ENCODE measurements around the gene HTR3A.

Gene HTR3A

GRCh38 chr11:113979431-113979830, 4.5 kb downstream of the HTR3A start:
- DNase-seq (ENCODE audit: low read depth), result no peak

- no peak for DNase-seq (ENCODE audit: low read depth)
These were observed 5.9 kb downstream of the HTR3A start for GRCh38 chr11:113980785-113981184.

GRCh38 chr11:113982306-113982705, 7.4 kb downstream of the HTR3A start:
- DNase-seq (ENCODE audit: low read depth), result no peak

- DNase-seq (ENCODE audit: low read depth), result no peak
These were observed 9.9 kb downstream of the HTR3A start for GRCh38 chr11:113984781-113985180.

- no peak for DNase-seq (ENCODE audit: low read depth)
These were observed 11.0 kb downstream of the HTR3A start for GRCh38 chr11:113985906-113986305.

GRCh38 chr11:113986351-113987140, 11.6 kb downstream of the HTR3A start:
- DNase-seq (ENCODE audit: low read depth), result no peak

- DNase-seq (ENCODE audit: low read depth), result no peak
These were observed 14.5 kb downstream of the HTR3A start for GRCh38 chr11:113989381-113989780.

GRCh38 chr11:113989916-113990315, 15.0 kb downstream of the HTR3A start:
- no peak for DNase-seq (ENCODE audit: low read depth)

GRCh38 chr11:113991170-113991569, 16.3 kb downstream of the HTR3A start:
- no peak for DNase-seq (ENCODE audit: low read depth)

GRCh38 chr11:113991718-113992458, 17.0 kb downstream of the HTR3A start:
- no peak for DNase-seq (ENCODE audit: low read depth)

- DNase-seq (ENCODE audit: low read depth), result no peak
These were observed 17.7 kb downstream of the HTR3A start for GRCh38 chr11:113992459-113993110.

GRCh38 chr11:113994077-113994954, 19.4 kb downstream of the HTR3A start:
- DNase-seq (ENCODE audit: low read depth), result peak; percentile 14

- DNase-seq (ENCODE audit: low read depth), result no peak
These were observed 22.6 kb downstream of the HTR3A start for GRCh38 chr11:113997473-113997872.

GRCh38 chr11:113998574-113998973, 23.7 kb downstream of the HTR3A start:
- DNase-seq (ENCODE audit: low read depth), result no peak

GRCh38 chr11:114000526-114000925, 25.6 kb downstream of the HTR3A start:
- DNase-seq (ENCODE audit: low read depth), result no peak

GRCh38 chr11:114001416-114001815, 26.5 kb downstream of the HTR3A start:
- no peak for DNase-seq (ENCODE audit: low read depth)

- no peak for DNase-seq (ENCODE audit: low read depth)
These were observed 33.4 kb downstream of the HTR3A start for GRCh38 chr11:114008331-114008730.

- no peak for DNase-seq (ENCODE audit: low read depth)
These were observed 36.0 kb downstream of the HTR3A start for GRCh38 chr11:114010931-114011330.

GRCh38 chr11:114011443-114011842, 36.5 kb downstream of the HTR3A start:
- DNase-seq (ENCODE audit: low read depth), result no peak

- no peak for DNase-seq (ENCODE audit: low read depth)
These were observed 40.2 kb downstream of the HTR3A start for GRCh38 chr11:114015117-114015516.

GRCh38 chr11:114016986-114017385, 42.1 kb downstream of the HTR3A start:
- DNase-seq (ENCODE audit: low read depth), result no peak

GRCh38 chr11:114017723-114018122, 42.8 kb downstream of the HTR3A start:
- no peak for DNase-seq (ENCODE audit: low read depth)
